Measurements from ENCODE around the gene FTO.

FTO gene

DNA sequence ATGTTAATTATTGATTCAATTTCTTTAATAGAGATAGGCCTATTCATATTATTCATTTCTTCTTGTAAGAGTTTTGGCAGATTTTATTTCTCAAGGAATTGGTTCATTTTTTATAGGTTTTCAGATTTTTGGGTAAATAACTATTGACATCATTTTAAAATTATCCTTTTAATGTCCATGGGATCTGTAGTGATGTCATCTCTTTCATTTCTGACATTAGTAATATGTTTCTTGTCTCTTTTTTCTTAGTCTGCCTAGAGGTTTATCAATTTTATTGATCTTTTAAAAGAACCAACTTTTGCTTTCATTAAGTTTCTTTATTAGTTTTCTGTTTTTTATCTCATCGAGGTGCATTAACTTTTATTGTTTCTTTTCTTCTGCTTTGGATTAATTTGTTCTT is 162.6 kb downstream of the FTO start:
- H3K9ac ChIP-seq: no peak overlapping the region
- no peaks in the 10 kb centered on the region for H4K20me1 ChIP-seq (ENCODE audit: insufficient read depth)
- no peak overlapping the region for H3K4me3 ChIP-seq (IDR thresholded peaks at IDR 0.05; ENCODE audit: insufficient read depth, low read depth, low read length)
- no peaks in the 10 kb centered on the region for H3K36me3 ChIP-seq (ENCODE audit: insufficient read depth)
- TF ChIP-seq, protein P1, sequence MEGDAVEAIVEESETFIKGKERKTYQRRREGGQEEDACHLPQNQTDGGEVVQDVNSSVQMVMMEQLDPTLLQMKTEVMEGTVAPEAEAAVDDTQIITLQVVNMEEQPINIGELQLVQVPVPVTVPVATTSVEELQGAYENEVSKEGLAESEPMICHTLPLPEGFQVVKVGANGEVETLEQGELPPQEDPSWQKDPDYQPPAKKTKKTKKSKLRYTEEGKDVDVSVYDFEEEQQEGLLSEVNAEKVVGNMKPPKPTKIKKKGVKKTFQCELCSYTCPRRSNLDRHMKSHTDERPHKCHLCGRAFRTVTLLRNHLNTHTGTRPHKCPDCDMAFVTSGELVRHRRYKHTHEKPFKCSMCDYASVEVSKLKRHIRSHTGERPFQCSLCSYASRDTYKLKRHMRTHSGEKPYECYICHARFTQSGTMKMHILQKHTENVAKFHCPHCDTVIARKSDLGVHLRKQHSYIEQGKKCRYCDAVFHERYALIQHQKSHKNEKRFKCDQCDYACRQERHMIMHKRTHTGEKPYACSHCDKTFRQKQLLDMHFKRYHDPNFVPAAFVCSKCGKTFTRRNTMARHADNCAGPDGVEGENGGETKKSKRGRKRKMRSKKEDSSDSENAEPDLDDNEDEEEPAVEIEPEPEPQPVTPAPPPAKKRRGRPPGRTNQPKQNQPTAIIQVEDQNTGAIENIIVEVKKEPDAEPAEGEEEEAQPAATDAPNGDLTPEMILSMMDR (conservative IDR thresholded peaks at IDR 0.05; ENCODE audit: low read depth, low read length): no peak
- no peaks in the 10 kb centered on the region for H3K79me2 ChIP-seq (ENCODE audit: insufficient read depth, low read depth)
- no peaks in the 10 kb centered on the region for H3K27me3 ChIP-seq (ENCODE audit: insufficient read depth, low read depth)
- no peak overlapping the region for H3K4me2 ChIP-seq
- H3K27ac ChIP-seq: no peak overlapping the region
- H3K4me1 ChIP-seq (ENCODE audit: low read depth, poor library complexity, severe bottlenecking): no peaks in the 10 kb centered on the region
- H2AFZ ChIP-seq (ENCODE audit: low read depth): no peak overlapping the region

DNA sequence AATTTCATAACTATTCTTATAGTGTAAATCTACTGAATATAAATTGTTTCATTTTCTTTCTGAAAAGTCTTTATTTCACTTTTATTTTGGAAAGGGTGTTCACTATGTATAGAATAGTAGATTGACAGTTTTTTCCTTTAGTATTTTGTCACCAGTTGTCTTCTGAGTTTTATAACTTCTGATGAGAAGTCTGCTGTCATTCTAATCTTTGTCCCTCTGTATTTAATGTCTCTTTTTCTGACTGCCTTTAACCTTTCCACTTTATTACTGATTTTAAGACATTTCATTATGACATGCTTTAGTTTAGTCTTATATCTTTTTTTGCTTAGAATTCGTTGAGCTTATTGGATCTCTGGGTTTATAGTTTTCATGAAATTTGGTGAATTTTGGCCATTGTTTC is 166.9 kb downstream of the FTO start:
- TF ChIP-seq, protein P1 (conservative IDR thresholded peaks at IDR 0.05; ENCODE audit: low read depth, low read length): no peak
- no peaks in the 10 kb centered on the region for H3K36me3 ChIP-seq (ENCODE audit: insufficient read depth)

DNA sequence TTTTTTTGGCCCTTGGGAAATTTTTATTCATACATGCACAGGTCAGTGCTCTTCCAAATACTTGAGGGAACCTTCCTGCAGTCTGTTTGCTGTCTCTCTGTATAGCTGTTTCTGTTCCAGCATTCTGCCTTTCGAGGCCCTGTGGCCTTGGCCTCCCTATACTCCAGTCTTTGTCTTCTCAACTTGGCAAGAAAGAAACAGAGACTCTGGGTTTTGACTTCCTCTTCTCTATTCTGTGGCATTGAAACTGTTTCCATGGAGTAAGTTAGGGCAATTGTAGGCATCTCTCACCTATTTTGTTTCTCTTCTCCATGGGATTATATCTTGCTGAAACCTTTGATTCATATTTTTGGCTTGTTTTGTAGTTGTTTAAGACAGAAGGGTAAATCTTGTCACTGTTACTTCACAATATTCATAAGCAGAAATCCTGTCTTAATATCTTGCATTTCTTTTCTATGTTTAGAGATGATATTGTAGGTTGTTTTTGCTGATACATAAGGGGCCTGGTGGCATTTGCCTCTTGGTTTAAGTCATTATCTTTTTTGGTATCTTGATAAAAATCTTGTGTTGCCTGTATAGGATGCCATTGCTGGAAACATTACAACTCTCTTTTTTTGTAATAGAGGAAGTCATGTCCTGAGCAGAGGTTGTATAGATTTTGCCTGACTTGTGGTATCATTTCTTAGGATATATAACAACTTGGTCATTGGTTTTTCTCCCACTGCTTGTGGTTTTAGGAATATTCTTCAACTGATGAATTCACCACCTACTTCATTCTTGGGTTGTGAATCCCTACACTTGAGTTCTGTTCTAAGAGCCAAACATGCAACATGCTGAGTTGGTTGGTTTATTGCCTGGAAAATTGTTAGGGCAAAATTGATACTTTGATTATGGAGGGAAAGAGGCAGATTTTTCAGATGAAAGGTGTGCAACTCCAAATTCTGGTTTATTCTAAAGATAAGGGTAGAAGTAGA is 168.6 kb downstream of the FTO start:
- no peak overlapping the region for H3K4me2 ChIP-seq

More for the DNA sequence above, 166.9 kb downstream of the FTO start:
- no peaks in the 10 kb centered on the region for H3K79me2 ChIP-seq (ENCODE audit: insufficient read depth, low read depth)
- H3K4me1 ChIP-seq (ENCODE audit: low read depth, poor library complexity, severe bottlenecking): no peaks in the 10 kb centered on the region
- no peaks in the 10 kb centered on the region for H4K20me1 ChIP-seq (ENCODE audit: insufficient read depth)
- no peak overlapping the region for H3K4me2 ChIP-seq
- no peak overlapping the region for H3K27ac ChIP-seq
- H3K9ac ChIP-seq: no peak overlapping the region
- no peak overlapping the region for H2AFZ ChIP-seq (ENCODE audit: low read depth)
- H3K4me3 ChIP-seq (IDR thresholded peaks at IDR 0.05; ENCODE audit: insufficient read depth, low read depth, low read length): no peak overlapping the region
- no peaks in the 10 kb centered on the region for H3K27me3 ChIP-seq (ENCODE audit: insufficient read depth, low read depth)

DNA sequence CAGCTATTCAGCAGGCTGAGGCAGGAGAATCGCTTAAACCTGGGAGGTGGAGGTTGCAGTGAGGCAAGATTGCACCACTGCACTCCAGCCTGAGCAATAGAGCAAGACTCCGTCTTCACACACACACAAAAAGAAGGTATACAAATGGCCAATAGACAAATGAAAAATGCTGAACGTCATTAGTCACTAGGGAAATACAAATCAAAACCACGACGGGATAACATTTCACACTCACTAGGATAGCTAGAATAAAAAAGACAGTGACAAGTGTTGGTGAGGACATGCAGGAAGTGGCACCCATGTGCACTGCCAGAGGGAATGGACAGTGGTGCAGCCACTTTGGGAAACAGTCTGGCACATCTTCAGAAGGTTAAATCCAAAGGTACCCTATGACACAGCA is 172.9 kb downstream of the FTO start:
- H3K27ac ChIP-seq: no peak overlapping the region
- no peak overlapping the region for H3K4me2 ChIP-seq
- no peak overlapping the region for H3K9ac ChIP-seq
- H3K36me3 ChIP-seq (ENCODE audit: insufficient read depth): no peaks in the 10 kb centered on the region
- H3K27me3 ChIP-seq (ENCODE audit: insufficient read depth, low read depth): no peaks in the 10 kb centered on the region
- no peak overlapping the region for H3K4me3 ChIP-seq (IDR thresholded peaks at IDR 0.05; ENCODE audit: insufficient read depth, low read depth, low read length)
- H3K4me1 ChIP-seq (ENCODE audit: low read depth, poor library complexity, severe bottlenecking): no peaks in the 10 kb centered on the region
- no peak overlapping the region for H2AFZ ChIP-seq (ENCODE audit: low read depth)
- H3K79me2 ChIP-seq (ENCODE audit: insufficient read depth, low read depth): no peaks in the 10 kb centered on the region
- H4K20me1 ChIP-seq (ENCODE audit: insufficient read depth): no peaks in the 10 kb centered on the region
- TF ChIP-seq, protein P1 (conservative IDR thresholded peaks at IDR 0.05; ENCODE audit: low read depth, low read length): no peak

More for the DNA sequence above, 168.6 kb downstream of the FTO start:
- Histone ChIP-seq H3K4me3 (IDR thresholded peaks at IDR 0.05; ENCODE audit: insufficient read depth, low read depth, low read length) (no peak overlapping the region), H4K20me1 (ENCODE audit: insufficient read depth) (no peaks in the 10 kb centered on the region), H3K79me2 (ENCODE audit: insufficient read depth, low read depth) (no peaks in the 10 kb centered on the region), H3K36me3 (ENCODE audit: insufficient read depth) (no peaks in the 10 kb centered on the region), H3K27me3 (ENCODE audit: insufficient read depth, low read depth) (no peaks in the 10 kb centered on the region), H3K9ac (no peak overlapping the region), H2AFZ (ENCODE audit: low read depth) (no peak overlapping the region), H3K27ac (no peak overlapping the region), H3K4me1 (ENCODE audit: low read depth, poor library complexity, severe bottlenecking) (no peaks in the 10 kb centered on the region)
- TF ChIP-seq, protein P1 (conservative IDR thresholded peaks at IDR 0.05; ENCODE audit: low read depth, low read length): no peak
